Keratinocyte (primary cell): ENCODE data around the gene BSDC1. TPM values are rescaled to one million over a fixed set of nuclear protein-coding genes. Genes with fewer than 3 reads are reported as not detected.

Experiments used
- DNase-seq: peaks from one replicate; pipeline ENCODE4 v3.0.0-alpha.2; 2011; ENCODE audit warnings: low read depth, missing footprints, low spot score
- FAIRE-seq: peaks from 2 replicates; lab custom pipeline; 2011; peaks lifted over from hg19 to GRCh38; lab: Jason Lieb, UNC
- H2AFZ ChIP-seq: 2 replicates; pipeline ENCODE4 v1.6.0; 2012; ENCODE audit warnings: low read length, control low read depth, inconsistent platforms; ENCODE audit not compliant: control insufficient read depth
- H3K27ac ChIP-seq: 2 replicates; pipeline ENCODE4 v1.5.1; 2011; ENCODE audit warnings: low read length; ENCODE audit not compliant: control insufficient read depth, insufficient read depth
- H3K27me3 ChIP-seq: 3 replicates; pipeline ENCODE4 v1.6.0; 2011; ENCODE audit warnings: low read length; ENCODE audit not compliant: control insufficient read depth, insufficient read depth; ENCODE audit errors: extremely low read depth
- H3K36me3 ChIP-seq, 2 experiments: 2 replicates in 1 of 2; 3 replicates in 1 of 2; pipeline ENCODE4 v1.5.1; 2011; ENCODE audit warnings: low read length in 2 of 2, mild to moderate bottlenecking in 1 of 2; ENCODE audit not compliant: control insufficient read depth in 2 of 2, insufficient read depth in 2 of 2; ENCODE audit errors: extremely low read depth in 1 of 2
- H3K4me1 ChIP-seq: 3 replicates; pipeline ENCODE4 v1.5.1; 2011; ENCODE audit warnings: low read length; ENCODE audit not compliant: control insufficient read depth, insufficient read depth; ENCODE audit errors: extremely low read depth
- H3K4me2 ChIP-seq: 3 replicates; pipeline ENCODE4 v1.6.0; 2011; ENCODE audit warnings: low read depth, low read length; ENCODE audit not compliant: control insufficient read depth, insufficient read depth; ENCODE audit errors: extremely low read depth
- H3K4me3 ChIP-seq, 3 experiments: fragments of 200-600 bp in 1 of 3; sonication (generic) in 1 of 3; 2 replicates in 2 of 3; 3 replicates in 1 of 3; pipeline ENCODE4 v1.5.1; 2011 to 2016; ENCODE audit warnings: low read length in 3 of 3, mild to moderate bottlenecking in 3 of 3, control low read depth in 2 of 3, inconsistent platforms in 1 of 3, low read depth in 1 of 3, mixed read lengths in 1 of 3, mixed run types in 1 of 3, moderate library complexity in 1 of 3; ENCODE audit not compliant: control insufficient read depth in 2 of 3, insufficient read depth in 2 of 3; ENCODE audit errors: extremely low read depth in 1 of 3
- H3K79me2 ChIP-seq: 2 replicates; pipeline ENCODE4 v1.6.0; 2012; ENCODE audit warnings: low read length; ENCODE audit not compliant: control insufficient read depth, insufficient read depth
- H3K9ac ChIP-seq: 3 replicates; pipeline ENCODE4 v1.6.0; 2011; ENCODE audit warnings: low read length; ENCODE audit not compliant: control insufficient read depth, insufficient read depth; ENCODE audit errors: extremely low read depth
- H3K9me1 ChIP-seq: 3 replicates; pipeline ENCODE4 v1.6.0; 2011; ENCODE audit warnings: low read length; ENCODE audit not compliant: control insufficient read depth, insufficient read depth; ENCODE audit errors: extremely low read depth
- H3K9me3 ChIP-seq: 2 replicates; pipeline ENCODE4 v1.5.1; 2012; ENCODE audit warnings: low read depth, low read length; ENCODE audit not compliant: control insufficient read depth
- H4K20me1 ChIP-seq: 3 replicates; pipeline ENCODE4 v1.6.0; 2011; ENCODE audit warnings: low read length; ENCODE audit not compliant: control insufficient read depth, insufficient read depth; ENCODE audit errors: extremely low read depth
- EZH2 ChIP-seq: IDR thresholded peaks from one replicate; pipeline ENCODE4 v1.6.1; 2012; ENCODE audit warnings: inconsistent platforms, mild to moderate bottlenecking, low read length, moderate library complexity
- dilution Hi-C: fragments of 300-500 bp; cut with MboI; formaldehyde crosslinking; loops from one replicate; pipeline ENCODE4 v1.7.0; 2020; ENCODE audit warnings: low sequenced_read_pairs; ENCODE audit not compliant: extremely low pct_ligation_motif_present
- polyA plus RNA-seq, 5 experiments: library from polyadenylated mRNA; depleted of rRNA in 3 of 5; stranded (reverse) in 3 of 5; stranded (forward) in 1 of 5; unstranded in 1 of 5; fragments of >200 nt; gene quantifications; 1 replicate in 1 of 5; 2 replicates in 3 of 5; 3 replicates in 1 of 5; pipeline versions ENCODE4 v1.2.1 to v1.2.3, GENCODE V29; 2011 to 2012; ENCODE audit warnings: missing spikeins in 2 of 5, low read depth in 1 of 5, low replicate concordance in 1 of 5
- TF ChIP-seq, protein P1 (sequence below), 3 experiments: IDR thresholded peaks in 1 of 3; conservative IDR thresholded peaks in 1 of 3; optimal IDR thresholded peaks in 1 of 3; 2 replicates in 2 of 3; 3 replicates in 1 of 3; pipeline versions ENCODE3 to v1.5.1; 2011; ENCODE audit warnings: low read length in 3 of 3, mild to moderate bottlenecking in 3 of 3, moderate library complexity in 2 of 3, control low read depth in 1 of 3, inconsistent platforms in 1 of 3; ENCODE audit not compliant: insufficient read depth in 2 of 3; ENCODE audit errors: extremely low read depth in 1 of 3

The BSDC1 gene
- polyA plus RNA-seq, 1 donor (not counting 4 experiments of a cell fraction or from before 2014, with no cell fraction given), result 38.1 TPM

DNA sequence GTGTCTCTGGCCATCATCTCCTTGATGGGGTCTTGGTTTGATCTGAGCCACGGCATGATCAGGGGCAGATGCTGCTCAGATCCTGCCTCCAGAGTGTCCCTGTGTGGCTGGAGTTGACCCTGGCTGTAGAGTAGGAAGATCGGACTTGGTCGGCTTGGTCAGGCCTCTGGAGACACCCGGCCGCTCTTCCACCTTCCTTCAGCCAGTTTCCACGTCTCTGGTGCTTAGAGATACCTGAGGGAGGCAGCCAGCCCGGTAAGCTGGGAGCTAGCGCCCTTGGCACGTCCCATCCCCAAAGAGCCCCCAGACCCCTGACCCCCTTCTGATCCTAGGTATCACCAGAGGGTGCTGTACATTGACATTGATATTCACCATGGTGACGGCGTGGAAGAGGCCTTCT is 67.0 kb downstream of the BSDC1 start:
- Histone ChIP-seq H3K9me1 (no peaks in the 10 kb centered on the region), H2AFZ (no peak overlapping the region), H3K36me3 (peaks cover 21 to 41% of the 10 kb centered on the region in 2 experiments), H4K20me1 (no peaks in the 10 kb centered on the region), H3K9me3 (no peaks in the 10 kb centered on the region), H3K27ac (no peak overlapping the region), H3K4me2 (no peak overlapping the region), H3K4me1 (peaks cover 6% of the 10 kb centered on the region), H3K9ac (no peak overlapping the region), H3K27me3 (no peaks in the 10 kb centered on the region), H3K4me3 (no peak overlapping the region), H3K79me2 (no peaks in the 10 kb centered on the region)
- dilution Hi-C loops, result no loop called here
- FAIRE-seq, result no peak
- TF ChIP-seq EZH2, result no peak
- TF ChIP-seq, protein P1, sequence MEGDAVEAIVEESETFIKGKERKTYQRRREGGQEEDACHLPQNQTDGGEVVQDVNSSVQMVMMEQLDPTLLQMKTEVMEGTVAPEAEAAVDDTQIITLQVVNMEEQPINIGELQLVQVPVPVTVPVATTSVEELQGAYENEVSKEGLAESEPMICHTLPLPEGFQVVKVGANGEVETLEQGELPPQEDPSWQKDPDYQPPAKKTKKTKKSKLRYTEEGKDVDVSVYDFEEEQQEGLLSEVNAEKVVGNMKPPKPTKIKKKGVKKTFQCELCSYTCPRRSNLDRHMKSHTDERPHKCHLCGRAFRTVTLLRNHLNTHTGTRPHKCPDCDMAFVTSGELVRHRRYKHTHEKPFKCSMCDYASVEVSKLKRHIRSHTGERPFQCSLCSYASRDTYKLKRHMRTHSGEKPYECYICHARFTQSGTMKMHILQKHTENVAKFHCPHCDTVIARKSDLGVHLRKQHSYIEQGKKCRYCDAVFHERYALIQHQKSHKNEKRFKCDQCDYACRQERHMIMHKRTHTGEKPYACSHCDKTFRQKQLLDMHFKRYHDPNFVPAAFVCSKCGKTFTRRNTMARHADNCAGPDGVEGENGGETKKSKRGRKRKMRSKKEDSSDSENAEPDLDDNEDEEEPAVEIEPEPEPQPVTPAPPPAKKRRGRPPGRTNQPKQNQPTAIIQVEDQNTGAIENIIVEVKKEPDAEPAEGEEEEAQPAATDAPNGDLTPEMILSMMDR (optimal IDR thresholded peaks at IDR 0.05 in 1 of 3, IDR thresholded peaks at IDR 0.05 in 1 of 3, conservative IDR thresholded peaks at IDR 0.05 in 1 of 3; ENCODE audit: extremely low read depth in 1 of 3, insufficient read depth in 2 of 3, low read length in 3 of 3), result no peak
- DNase-seq, result no peak

GRCh38 chr1:32321712-32322291 is 72.4 kb downstream of the BSDC1 start:
- H3K9me3 ChIP-seq, result no peaks in the 10 kb centered on the region
- H3K36me3 ChIP-seq, result peaks cover 8 to 10% of the 10 kb centered on the region in 2 experiments
- no peak overlapping the region for H3K9ac ChIP-seq
- no peaks in the 10 kb centered on the region for H3K79me2 ChIP-seq
- H3K9me1 ChIP-seq, result no peaks in the 10 kb centered on the region
- H4K20me1 ChIP-seq, result no peaks in the 10 kb centered on the region
- no peak overlapping the region for H3K4me3 ChIP-seq
- dilution Hi-C loops, result no loop called here
- H2AFZ ChIP-seq, result no peak overlapping the region
- no peaks in the 10 kb centered on the region for H3K4me1 ChIP-seq
- TF ChIP-seq EZH2, result no peak
- TF ChIP-seq, protein P1 (optimal IDR thresholded peaks at IDR 0.05 in 1 of 3, IDR thresholded peaks at IDR 0.05 in 1 of 3, conservative IDR thresholded peaks at IDR 0.05 in 1 of 3; ENCODE audit: extremely low read depth in 1 of 3, insufficient read depth in 2 of 3, low read length in 3 of 3), result no peak
- no peaks in the 10 kb centered on the region for H3K27me3 ChIP-seq
- no peak overlapping the region for H3K4me2 ChIP-seq
- no peak overlapping the region for H3K27ac ChIP-seq
- DNase-seq (no peak), FAIRE-seq (no peak)
